BJ (cell line): ENCODE data around the gene EYA2. TPM values are rescaled to one million over a fixed set of nuclear protein-coding genes. Genes with fewer than 3 reads are reported as not detected.

ENCODE experiments used
- CTCF ChIA-PET: fragments of 350-600 bp; formaldehyde crosslinking; extraction: SDS; loops from one replicate; lab custom pipeline; 2021; ENCODE audit warnings: antibody characterized with exemption, inconsistent platforms; lab: Yijun Ruan, JAX
- POLR2A ChIA-PET: fragments of 300-600 bp; sonication (Branson Sonifier 250); formaldehyde crosslinking; extraction: SDS; loops from one replicate; lab custom pipeline; 2021; ENCODE audit warnings: antibody characterized with exemption; lab: Charles Lee
- DNase-seq: peaks from one replicate; pipeline ENCODE4 v3.0.0-alpha.2; 2011; ENCODE audit warnings: low read depth
- H3K27me3 ChIP-seq: 2 replicates; pipeline ENCODE4 v1.6.0; 2011; ENCODE audit warnings: low read length; ENCODE audit not compliant: control insufficient read depth, insufficient read depth
- H3K36me3 ChIP-seq: 2 replicates; pipeline ENCODE4 v1.5.1; 2011; ENCODE audit warnings: low read length; ENCODE audit not compliant: control insufficient read depth, insufficient read depth
- H3K4me3 ChIP-seq: 2 replicates; pipeline ENCODE4 v1.5.1; 2011; ENCODE audit warnings: low read depth, mild to moderate bottlenecking, control low read depth, low read length
- polyA plus RNA-seq: library from polyadenylated mRNA; depleted of rRNA; stranded (reverse); fragments of >200 nt; gene quantifications from 2 replicates; pipeline ENCODE4 v1.2.3, GENCODE V29; 2011
- TF ChIP-seq, protein P1 (sequence below): IDR thresholded peaks from 2 replicates; pipeline ENCODE4 v1.5.1; 2011; ENCODE audit warnings: low read depth, mild to moderate bottlenecking, control low read depth, inconsistent platforms, low read length, moderate library complexity; ENCODE audit not compliant: insufficient read depth

Gene EYA2
- polyA plus RNA-seq, 1 experiment: 1.5 TPM

DNA sequence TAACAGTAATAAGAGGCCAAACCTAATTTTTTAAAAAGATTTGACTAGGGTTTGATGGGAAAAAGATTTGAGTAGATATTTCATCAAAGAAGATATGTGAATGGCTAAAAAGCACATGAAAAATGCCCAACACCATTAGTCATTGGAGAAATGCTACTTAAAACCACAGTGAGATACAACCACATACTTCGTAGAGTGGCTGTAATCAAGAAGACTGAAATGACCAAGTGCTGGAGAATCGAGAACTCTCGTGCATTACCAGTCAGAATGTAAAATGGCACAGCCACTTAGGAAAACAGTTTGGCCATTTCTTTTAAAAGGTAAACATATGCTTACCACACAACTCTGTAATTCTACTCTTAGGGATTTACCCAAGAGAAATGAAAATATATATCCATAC lies 175.5 kb downstream of the EYA2 start:
- no peak for DNase-seq
- no peak overlapping the region for H3K4me3 ChIP-seq
- TF ChIP-seq, protein P1, sequence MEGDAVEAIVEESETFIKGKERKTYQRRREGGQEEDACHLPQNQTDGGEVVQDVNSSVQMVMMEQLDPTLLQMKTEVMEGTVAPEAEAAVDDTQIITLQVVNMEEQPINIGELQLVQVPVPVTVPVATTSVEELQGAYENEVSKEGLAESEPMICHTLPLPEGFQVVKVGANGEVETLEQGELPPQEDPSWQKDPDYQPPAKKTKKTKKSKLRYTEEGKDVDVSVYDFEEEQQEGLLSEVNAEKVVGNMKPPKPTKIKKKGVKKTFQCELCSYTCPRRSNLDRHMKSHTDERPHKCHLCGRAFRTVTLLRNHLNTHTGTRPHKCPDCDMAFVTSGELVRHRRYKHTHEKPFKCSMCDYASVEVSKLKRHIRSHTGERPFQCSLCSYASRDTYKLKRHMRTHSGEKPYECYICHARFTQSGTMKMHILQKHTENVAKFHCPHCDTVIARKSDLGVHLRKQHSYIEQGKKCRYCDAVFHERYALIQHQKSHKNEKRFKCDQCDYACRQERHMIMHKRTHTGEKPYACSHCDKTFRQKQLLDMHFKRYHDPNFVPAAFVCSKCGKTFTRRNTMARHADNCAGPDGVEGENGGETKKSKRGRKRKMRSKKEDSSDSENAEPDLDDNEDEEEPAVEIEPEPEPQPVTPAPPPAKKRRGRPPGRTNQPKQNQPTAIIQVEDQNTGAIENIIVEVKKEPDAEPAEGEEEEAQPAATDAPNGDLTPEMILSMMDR: no peak
- no peaks in the 10 kb centered on the region for H3K27me3 ChIP-seq
- no peaks in the 10 kb centered on the region for H3K36me3 ChIP-seq
- POLR2A ChIA-PET: no interaction called here
- CTCF ChIA-PET: no interaction called here

DNA sequence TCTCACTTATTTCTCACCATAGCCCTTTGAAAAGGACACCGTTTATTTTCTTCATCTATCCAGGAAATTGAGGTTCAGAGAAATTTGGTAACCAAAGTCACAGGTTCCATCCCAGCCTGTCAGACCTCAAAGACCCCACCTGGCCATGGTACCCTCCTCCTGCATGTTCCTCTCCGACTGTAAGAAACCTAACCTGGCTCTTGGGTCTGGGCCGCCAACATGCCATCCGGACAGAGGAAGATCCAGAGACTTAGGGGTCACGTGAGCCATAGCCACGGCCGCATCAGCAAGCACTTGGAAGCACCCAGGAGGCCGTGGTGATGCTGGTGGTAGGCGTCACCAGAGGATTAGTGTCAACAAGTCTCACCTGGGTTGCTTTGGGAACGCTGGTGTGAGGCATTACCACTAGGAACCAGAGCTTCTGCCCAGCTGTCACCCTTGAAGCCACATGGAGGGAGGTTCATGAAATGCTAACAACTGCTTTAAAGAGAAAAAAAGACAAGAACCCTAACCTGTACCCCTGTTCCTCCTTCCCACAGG lies 177.1 kb downstream of the EYA2 start:
- DNase-seq: no peak

DNA sequence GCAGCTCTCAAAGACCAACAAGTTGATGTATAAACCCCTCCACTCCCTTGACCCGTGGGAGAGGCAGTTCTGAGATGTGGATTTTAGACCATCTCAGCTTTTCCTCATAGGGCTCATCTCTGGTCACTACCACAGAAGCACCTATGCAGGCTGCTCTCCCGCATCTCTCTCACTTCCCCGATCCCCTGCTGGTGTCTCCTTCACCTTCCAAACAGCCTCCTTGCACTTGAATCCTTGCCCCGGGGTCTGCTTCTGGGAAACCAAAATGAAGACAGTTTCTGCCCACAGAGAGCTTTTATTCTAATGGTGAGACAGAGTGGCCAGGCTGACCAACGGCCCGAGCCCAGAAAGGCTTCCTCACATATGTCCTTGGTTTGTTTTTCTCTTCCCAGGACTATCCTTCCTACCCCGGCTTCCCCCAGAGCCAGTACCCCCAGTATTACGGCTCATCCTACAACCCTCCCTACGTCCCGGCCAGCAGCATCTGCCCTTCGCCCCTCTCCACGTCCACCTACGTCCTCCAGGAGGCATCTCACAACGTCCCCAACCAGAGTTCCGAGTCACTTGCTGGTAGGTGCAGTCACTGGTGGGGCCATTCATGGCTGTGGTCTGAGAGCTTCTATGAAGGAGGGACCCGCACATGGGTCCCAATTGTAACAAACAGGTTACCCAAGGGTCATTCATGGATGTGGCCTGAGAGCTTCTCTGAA lies 179.3 kb downstream of the EYA2 start:
- Histone ChIP-seq H3K4me3 (no peak overlapping the region), H3K27me3 (no peaks in the 10 kb centered on the region), H3K36me3 (no peaks in the 10 kb centered on the region)
- TF ChIP-seq, protein P1: no peak
- CTCF ChIA-PET: no interaction called here
- no peak for DNase-seq
- POLR2A ChIA-PET: no interaction called here

More for the DNA sequence above, 177.1 kb downstream of the EYA2 start:
- TF ChIP-seq, protein P1: no peak
- POLR2A ChIA-PET: no interaction called here
- Histone ChIP-seq H3K4me3 (no peak overlapping the region), H3K27me3 (no peaks in the 10 kb centered on the region), H3K36me3 (no peaks in the 10 kb centered on the region)
- CTCF ChIA-PET: no interaction called here

DNA sequence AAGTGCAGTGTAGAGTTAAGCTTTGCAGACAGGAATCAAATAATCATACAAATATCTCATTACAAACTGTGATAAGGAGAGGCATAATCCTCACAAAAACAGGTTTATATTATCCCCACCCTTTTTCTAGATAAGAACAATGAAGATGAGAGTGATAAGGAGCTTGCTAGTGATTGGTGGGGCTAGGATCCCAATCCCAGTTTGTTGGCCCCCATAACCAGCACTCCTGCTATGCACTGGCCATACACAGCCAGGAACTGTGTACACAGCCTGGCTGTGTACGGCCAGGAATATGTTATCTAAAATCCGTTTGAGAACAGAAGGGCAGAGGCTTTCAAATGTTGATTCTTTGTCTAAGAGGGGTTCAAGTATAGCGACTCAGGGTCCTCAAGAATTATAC lies 180.6 kb downstream of the EYA2 start:
- TF ChIP-seq, protein P1: no peak
- Histone ChIP-seq H3K4me3 (no peak overlapping the region), H3K36me3 (no peaks in the 10 kb centered on the region), H3K27me3 (no peaks in the 10 kb centered on the region)
- CTCF ChIA-PET: no interaction called here
- POLR2A ChIA-PET: no interaction called here
- DNase-seq: no peak

DNA sequence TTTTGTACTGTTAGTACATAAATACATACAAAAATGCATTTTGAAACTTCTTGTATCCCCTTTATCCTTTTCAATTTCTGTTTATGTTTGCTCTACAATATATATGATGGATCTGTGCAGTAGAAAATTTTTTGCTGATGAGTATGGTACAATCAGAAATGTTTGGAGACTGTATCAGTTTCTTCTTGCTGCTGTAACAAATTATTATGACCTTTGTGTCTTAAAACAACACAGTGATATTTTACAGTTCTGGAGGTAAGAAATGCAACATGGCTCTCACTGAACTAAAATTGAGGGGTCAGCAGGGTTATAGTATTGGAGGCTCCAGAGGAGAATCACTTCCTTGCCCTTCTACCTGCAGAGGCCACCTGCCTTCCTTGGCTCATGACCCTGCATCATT lies 184.4 kb downstream of the EYA2 start:
- no peaks in the 10 kb centered on the region for H3K36me3 ChIP-seq
- TF ChIP-seq, protein P1: no peak
- CTCF ChIA-PET: no interaction called here
- POLR2A ChIA-PET: no interaction called here
- no peaks in the 10 kb centered on the region for H3K27me3 ChIP-seq
- DNase-seq: no peak
- H3K4me3 ChIP-seq: no peak overlapping the region
